ENCODE results near the gene BRPF3.

Gene BRPF3

GRCh38 chr6:36196113-36196879 is at the start of gene BRPF3:
Gene BRPF3, plus strand, starts transcription at chr6:36196744. Its CDS starts 3,579 bp downstream, at chr6:36200323.
- H4K20me1 ChIP-seq (ENCODE audit: insufficient read depth), result no peaks in the 10 kb centered on the region
- peaks cover 23% of the 10 kb centered on the region for H3K79me2 ChIP-seq (ENCODE audit: insufficient read depth, low read depth)
- TF ChIP-seq, protein P1, sequence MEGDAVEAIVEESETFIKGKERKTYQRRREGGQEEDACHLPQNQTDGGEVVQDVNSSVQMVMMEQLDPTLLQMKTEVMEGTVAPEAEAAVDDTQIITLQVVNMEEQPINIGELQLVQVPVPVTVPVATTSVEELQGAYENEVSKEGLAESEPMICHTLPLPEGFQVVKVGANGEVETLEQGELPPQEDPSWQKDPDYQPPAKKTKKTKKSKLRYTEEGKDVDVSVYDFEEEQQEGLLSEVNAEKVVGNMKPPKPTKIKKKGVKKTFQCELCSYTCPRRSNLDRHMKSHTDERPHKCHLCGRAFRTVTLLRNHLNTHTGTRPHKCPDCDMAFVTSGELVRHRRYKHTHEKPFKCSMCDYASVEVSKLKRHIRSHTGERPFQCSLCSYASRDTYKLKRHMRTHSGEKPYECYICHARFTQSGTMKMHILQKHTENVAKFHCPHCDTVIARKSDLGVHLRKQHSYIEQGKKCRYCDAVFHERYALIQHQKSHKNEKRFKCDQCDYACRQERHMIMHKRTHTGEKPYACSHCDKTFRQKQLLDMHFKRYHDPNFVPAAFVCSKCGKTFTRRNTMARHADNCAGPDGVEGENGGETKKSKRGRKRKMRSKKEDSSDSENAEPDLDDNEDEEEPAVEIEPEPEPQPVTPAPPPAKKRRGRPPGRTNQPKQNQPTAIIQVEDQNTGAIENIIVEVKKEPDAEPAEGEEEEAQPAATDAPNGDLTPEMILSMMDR (conservative IDR thresholded peaks at IDR 0.05; ENCODE audit: low read depth, low read length), result no peak
- H3K4me2 ChIP-seq, result peak within 1 kb of the TSS; percentile 59
- no peak within 1 kb of the TSS for H3K4me3 ChIP-seq (IDR thresholded peaks at IDR 0.05; ENCODE audit: insufficient read depth, low read depth, low read length)
- no peaks in the 10 kb centered on the region for H3K27me3 ChIP-seq (ENCODE audit: insufficient read depth, low read depth)
- H3K36me3 ChIP-seq (ENCODE audit: insufficient read depth), result no peaks in the 10 kb centered on the region
- H3K4me1 ChIP-seq (ENCODE audit: low read depth, poor library complexity, severe bottlenecking), result peaks cover 13% of the 10 kb centered on the region
- H3K9ac ChIP-seq, result peak within 1 kb of the TSS; percentile 84
- H3K27ac ChIP-seq, result peak within 1 kb of the TSS; percentile 61
- H2AFZ ChIP-seq (ENCODE audit: low read depth), result peak within 1 kb of the TSS; percentile 75

DNA sequence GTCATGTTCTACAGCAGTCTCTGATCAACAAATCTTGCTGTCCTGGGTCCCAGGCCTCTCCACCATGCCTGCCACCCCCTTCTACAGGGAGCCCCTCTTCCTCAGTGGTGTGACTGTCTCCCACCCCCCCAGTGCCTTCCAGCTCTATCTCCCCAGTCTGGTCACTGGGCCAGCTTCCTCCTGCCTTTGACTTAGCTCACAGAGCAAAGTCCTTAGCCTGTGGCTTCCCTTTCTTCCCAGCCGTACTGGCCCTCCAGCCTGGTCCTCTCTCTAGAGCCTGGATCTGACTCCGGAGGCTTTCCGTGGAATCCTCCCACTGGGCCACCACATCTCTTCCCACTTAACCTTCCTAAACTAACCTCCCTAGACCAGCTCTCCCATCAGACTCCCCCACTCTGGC is 49.2 kb upstream of the BRPF3 start:
- no peak overlapping the region for H3K27ac ChIP-seq
- no peaks in the 10 kb centered on the region for H3K36me3 ChIP-seq (ENCODE audit: insufficient read depth)
- H3K9ac ChIP-seq, result no peak overlapping the region
- H3K27me3 ChIP-seq (ENCODE audit: insufficient read depth, low read depth), result no peaks in the 10 kb centered on the region
- no peak overlapping the region for H3K4me2 ChIP-seq
- H4K20me1 ChIP-seq (ENCODE audit: insufficient read depth), result no peaks in the 10 kb centered on the region
- H3K4me1 ChIP-seq (ENCODE audit: low read depth, poor library complexity, severe bottlenecking), result no peaks in the 10 kb centered on the region
- TF ChIP-seq, protein P1 (conservative IDR thresholded peaks at IDR 0.05; ENCODE audit: low read depth, low read length), result no peak
- H2AFZ ChIP-seq (ENCODE audit: low read depth), result no peak overlapping the region
- no peaks in the 10 kb centered on the region for H3K79me2 ChIP-seq (ENCODE audit: insufficient read depth, low read depth)
- no peak overlapping the region for H3K4me3 ChIP-seq (IDR thresholded peaks at IDR 0.05; ENCODE audit: insufficient read depth, low read depth, low read length)

DNA sequence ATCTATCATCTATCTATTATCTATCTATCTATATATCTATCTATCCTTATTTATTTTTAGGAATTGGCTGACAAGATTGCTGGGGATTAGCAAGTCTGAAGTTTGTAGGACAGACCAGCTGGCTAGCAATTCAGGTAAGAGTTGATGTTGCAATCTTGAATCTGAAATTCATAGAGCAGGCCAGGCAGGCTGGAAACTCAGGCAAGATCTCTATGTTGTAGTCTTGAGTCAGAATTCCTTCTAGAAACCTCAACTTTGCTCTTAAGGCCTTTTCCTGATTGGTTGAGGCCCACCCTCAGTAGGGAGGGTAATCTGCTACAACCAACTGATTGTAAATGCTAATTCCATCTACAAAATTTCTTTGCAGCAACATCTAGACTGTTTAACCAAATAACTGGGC is 47.1 kb upstream of the BRPF3 start:
- Histone ChIP-seq H2AFZ (ENCODE audit: low read depth) (no peak overlapping the region), H3K27me3 (ENCODE audit: insufficient read depth, low read depth) (no peaks in the 10 kb centered on the region), H4K20me1 (ENCODE audit: insufficient read depth) (no peaks in the 10 kb centered on the region), H3K9ac (no peak overlapping the region), H3K4me1 (ENCODE audit: low read depth, poor library complexity, severe bottlenecking) (no peaks in the 10 kb centered on the region), H3K79me2 (ENCODE audit: insufficient read depth, low read depth) (no peaks in the 10 kb centered on the region), H3K36me3 (ENCODE audit: insufficient read depth) (no peaks in the 10 kb centered on the region), H3K4me2 (no peak overlapping the region), H3K27ac (no peak overlapping the region), H3K4me3 (IDR thresholded peaks at IDR 0.05; ENCODE audit: insufficient read depth, low read depth, low read length) (no peak overlapping the region)
- TF ChIP-seq, protein P1 (conservative IDR thresholded peaks at IDR 0.05; ENCODE audit: low read depth, low read length), result no peak

DNA sequence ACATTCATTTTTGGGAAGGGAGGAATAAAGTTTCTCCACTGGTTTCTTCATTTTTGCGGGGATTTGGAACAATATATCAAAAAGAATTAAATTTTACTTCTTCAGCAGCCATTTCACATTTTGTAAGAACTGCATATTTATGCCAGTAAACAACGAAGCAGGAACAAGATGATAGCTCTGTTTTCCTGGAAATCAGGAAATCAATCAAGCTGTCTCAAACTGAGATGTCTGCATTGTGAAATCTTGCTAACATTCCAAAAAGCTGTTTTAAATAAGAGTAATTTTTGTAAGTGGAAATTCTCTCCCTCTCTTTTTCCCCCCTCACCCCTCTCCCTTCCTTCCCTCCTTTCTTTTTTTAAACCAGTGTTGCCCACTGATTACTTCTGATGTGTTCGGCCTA is 46.3 kb upstream of the BRPF3 start:
- H3K9ac ChIP-seq, result no peak overlapping the region
- H3K27ac ChIP-seq, result no peak overlapping the region
- no peaks in the 10 kb centered on the region for H3K36me3 ChIP-seq (ENCODE audit: insufficient read depth)
- H3K4me3 ChIP-seq (IDR thresholded peaks at IDR 0.05; ENCODE audit: insufficient read depth, low read depth, low read length), result no peak overlapping the region
- H3K4me1 ChIP-seq (ENCODE audit: low read depth, poor library complexity, severe bottlenecking), result no peaks in the 10 kb centered on the region
- no peak overlapping the region for H2AFZ ChIP-seq (ENCODE audit: low read depth)
- H3K27me3 ChIP-seq (ENCODE audit: insufficient read depth, low read depth), result no peaks in the 10 kb centered on the region
- H3K79me2 ChIP-seq (ENCODE audit: insufficient read depth, low read depth), result no peaks in the 10 kb centered on the region
- no peaks in the 10 kb centered on the region for H4K20me1 ChIP-seq (ENCODE audit: insufficient read depth)
- TF ChIP-seq, protein P1 (conservative IDR thresholded peaks at IDR 0.05; ENCODE audit: low read depth, low read length), result no peak
- no peak overlapping the region for H3K4me2 ChIP-seq
